Inflammatory macrophage treated with lipopolysaccharide for 4 hours (primary cell): ENCODE data around the gene FAM237A.
A peak's percentile ranks its signal among the peaks of the same experiment; 100 is the strongest.

Experiments used
- DNase-seq: peaks from one replicate; pipeline ENCODE4 v3.0.0-alpha.2; 2020

The FAM237A gene

DNA sequence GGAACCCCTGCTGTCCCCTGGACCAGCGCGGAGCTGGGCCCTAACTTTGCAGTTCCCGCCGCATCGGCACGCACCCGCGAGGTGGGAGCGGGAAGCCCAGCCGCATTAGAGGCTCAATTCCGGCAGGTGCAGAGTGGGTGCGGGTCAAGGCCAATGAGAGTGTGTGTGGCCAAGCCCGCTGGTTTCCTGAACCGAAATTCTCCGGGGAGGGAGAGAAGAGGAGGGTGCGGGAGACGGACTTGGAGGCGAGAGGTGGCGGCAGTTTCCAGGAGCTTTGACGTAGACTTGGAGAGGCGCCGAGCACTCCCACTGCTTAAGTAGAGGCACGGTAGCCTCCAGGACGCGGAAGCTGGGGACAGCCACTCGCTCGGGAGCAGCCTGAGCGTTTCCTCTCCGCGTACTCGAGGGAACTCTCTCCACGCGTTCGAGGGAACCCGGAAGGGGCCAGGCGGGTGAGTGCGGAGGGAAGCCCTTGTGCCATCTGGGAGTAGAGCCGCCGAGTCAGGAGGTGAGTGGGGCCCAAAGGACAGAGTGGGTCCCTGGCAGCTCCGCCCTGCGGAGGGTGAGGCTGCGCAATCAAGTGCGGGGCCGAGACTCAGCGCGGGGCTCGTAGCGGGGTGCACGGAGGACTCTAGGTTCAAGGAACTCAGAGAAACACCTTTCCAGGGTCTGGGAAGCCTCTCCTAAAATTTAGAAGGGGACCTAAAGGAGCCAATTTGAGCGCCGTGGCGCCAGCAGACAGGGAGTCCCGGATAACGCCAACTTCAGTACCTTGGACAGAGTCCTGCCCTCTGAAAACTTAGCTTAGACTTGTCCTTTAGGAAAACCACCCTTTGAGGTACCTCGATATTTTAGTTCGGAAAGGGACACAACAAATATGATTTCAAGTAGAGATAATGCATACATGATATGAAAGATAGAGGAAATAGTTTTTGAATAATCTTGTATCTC lies at the start of gene FAM237A:
TSS of gene FAM237A (plus strand) at position 413 of the 951 bp plus-strand sequence. CDS start 1,750 bp downstream, outside the sequence.
- DNase-seq, result peak; percentile 13

- no peak for DNase-seq
Measured at GRCh38 chr2:206597717-206598218, 44.5 kb upstream of the FAM237A start.

DNA sequence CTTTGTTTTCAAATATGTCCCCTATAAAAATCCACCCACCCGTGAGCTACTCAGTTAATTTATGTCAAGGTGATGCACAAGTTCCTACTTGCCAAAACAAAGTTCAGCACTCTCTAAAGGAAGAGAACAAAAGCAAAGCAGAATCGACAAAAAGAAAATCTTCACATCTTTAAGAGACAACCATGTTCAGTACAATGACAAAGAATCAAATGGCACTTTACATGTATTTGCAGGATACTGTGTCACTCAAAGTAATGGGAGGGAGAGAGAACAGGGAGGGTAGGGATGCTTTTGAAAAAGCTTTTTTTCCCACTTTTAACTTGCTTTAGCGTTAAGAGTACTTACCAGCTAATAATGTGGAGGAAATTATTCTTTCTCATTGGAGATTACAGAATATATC lies 39.0 kb upstream of the FAM237A start:
- no peak for DNase-seq

DNA sequence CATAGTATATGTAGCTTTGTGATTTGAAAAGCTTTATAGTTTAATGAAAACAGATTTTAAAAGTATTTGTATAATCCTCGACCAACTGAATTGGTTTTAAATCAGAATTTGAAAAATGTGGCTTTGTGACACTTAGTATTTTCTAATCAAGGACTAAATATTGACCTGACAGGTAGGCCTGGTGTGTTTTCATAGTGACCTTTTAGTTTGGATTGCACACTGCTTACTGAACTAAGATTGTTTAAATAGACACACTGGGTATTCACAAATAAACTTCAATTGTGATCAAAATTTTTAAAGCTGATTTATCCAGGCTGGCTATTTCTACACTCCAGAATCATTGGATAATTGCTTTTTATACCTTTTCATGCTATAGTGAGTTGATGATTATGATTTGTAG lies 31.8 kb upstream of the FAM237A start:
- no peak for DNase-seq

DNA sequence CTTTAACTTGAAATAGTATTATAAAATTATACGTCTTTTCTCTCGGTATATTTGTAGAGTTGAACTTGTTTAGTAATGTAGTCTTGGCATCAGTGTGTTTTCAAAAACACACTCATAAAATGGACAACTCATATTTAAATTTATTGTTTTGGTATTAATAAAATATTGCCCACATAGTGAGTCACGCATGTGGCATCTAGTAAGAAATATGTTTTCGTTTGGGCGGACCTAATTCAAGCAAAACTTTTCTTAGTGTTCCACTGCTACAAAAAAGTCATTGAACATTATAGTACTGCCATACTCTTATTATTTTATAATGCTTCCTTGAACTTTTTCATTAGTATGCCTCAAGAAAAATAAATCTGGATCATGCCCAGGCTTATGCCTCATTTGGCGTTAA lies 31.1 kb upstream of the FAM237A start:
- DNase-seq, result no peak

DNA sequence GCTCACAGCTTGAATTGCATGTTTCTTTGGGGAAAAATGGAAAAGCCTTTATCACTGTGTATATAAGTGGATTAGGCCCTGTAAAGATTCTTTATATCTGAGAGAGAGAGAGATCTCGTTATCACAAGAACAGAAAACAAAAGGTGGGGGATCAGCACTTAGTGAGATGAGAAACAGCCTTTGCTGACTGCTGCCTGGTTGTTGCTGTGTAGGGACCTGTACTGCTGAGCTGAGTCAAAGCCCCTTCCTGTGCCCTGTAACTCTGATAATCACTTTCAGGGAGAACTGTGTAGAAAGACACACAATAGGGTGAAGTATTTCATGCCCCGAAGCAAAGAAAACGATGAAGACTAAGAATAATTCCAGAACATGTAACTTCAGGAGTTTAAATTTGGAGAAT lies 30.6 kb upstream of the FAM237A start:
- no peak for DNase-seq

DNA sequence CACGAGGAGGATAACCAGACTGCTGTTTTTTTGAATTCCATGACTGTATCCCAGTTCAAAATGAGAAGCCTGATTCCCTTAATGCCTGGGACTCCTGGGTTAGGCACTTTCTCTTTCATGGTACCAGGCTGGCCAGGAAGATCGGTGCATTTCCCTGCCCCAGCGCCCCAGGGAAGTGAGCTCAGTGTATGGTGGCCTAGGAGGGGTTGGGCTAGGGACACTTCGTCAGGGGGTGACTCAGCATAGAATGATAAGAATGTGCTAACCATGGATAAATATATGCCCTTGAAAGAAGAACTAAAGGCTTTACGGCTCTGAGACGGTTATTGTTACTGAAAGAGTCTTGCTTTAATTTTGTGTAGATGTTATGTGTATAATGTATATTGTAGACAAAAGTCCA lies 27.5 kb upstream of the FAM237A start:
- no peak for DNase-seq

- DNase-seq, result no peak
Measured at GRCh38 chr2:206615417-206616089, 26.7 kb upstream of the FAM237A start.

- no peak for DNase-seq
Measured at GRCh38 chr2:206616151-206616550, 26.1 kb upstream of the FAM237A start.

DNA sequence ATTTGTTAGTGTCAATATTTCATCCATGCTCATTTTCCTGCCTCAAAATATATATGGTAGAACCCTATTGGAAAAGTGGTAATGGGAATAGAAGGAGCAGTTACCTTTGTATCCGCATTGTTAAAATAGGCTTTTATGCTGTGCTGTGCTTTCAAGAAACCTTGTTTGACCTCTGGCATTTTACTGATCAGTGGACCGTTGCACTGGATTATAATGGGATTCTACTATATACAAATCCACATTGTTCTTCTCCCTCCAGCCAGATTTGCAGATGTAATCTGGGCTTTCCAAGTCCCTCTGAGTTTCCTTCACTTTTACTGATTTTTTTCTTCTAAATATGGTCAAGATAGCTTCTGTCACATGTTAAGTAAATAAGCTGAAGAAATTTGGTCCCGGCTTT lies 23.3 kb upstream of the FAM237A start:
- no peak for DNase-seq

DNA sequence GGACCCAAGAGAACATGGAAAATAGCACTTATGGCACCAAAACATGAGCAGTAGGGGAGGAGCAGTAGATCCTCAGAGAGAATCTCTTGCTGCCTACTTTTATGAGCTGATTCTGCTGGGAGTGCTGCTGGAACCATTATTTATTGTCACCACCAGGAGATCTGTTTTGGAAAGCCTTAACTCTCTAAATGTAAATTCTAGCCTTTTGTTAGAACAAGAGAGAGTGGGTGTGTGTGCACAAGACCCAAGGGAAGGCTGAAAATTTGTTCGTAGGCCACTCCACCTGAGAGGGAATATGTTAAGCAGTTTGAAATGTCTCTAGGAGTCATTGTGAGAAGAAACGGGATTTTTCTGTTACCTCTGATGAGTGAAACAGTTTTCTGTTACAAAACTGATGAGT lies 16.2 kb upstream of the FAM237A start:
- DNase-seq, result no peak

DNA sequence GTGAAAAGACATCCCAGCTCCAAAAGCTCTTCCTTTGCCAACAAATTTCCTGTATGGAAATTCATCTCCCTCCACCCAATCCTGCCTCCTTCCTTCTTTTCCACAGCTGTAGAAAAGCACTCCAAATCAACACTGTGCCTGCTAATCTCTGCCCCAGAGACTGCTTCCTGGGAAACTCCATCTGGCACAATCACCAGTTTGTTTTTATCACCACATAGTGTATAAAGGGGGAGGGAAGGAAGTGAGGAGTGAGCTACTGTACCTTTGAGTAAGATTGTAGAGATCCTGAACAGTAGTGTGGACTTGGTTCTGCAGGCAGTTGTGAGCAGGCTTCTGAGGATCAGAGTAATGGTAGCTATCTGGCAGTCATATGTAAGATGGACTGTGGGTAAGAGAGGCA lies 14.7 kb upstream of the FAM237A start:
- no peak for DNase-seq

- no peak for DNase-seq
Measured at GRCh38 chr2:206631340-206631739, 10.9 kb upstream of the FAM237A start.

- DNase-seq, result no peak
Measured at GRCh38 chr2:206635015-206635414, 7.3 kb upstream of the FAM237A start.

DNA sequence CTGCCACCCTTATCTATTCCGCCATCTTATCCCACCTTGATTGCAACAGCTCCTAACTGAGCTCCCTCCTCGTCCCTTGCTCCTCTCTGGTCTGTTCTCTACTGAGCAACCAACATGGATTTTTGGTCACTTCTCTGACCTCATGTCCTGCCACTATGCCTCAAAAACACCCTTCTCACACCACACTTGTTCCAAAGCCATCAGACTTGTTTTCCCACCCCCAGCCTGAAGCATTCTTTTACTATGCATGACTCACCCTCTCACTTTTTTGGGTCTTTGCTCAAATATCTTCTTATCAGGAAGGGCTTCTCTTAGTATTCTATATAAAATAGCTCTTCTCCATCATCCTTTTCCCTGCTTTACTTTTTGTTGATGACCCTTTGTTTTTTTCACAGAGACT lies 2.7 kb upstream of the FAM237A start:
- DNase-seq, result no peak

DNA sequence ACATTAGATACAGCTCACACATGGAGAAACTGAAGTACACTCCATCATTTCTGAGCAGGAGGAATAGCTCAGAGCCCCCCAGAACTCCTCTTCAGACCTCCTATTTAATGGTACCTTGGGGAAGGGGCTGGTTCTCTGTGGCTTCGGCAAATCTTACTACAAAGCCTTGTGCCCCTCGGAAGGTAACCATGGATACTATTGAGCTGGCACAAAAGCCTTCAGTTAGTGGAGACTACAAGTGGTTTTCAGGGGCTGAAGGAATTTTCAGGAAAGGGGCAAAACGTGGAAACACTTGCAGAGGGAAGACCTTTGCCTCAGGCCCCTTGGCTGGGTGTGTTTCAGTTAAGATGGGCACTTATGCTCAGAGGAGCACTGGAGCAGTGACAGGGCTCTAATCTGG lies 1.1 kb upstream of the FAM237A start:
- no peak for DNase-seq

DNA sequence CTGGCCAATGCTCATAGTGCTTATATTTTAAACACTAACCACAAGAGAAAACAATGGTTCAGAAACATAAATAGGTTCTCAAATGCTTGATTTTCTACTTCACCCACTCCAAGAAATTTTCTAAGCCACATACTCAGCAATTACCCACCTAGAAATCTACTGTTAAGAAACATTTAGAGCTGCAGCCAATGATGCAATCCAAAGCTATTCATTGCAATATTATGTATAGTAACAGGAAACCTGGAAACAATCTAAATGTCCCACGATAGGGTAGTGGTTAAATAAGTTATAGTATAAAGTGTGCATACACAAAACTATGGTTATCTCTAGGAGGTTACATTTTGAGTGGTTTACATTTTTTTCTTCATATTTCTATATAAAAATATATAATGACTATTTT lies 5.7 kb downstream of the FAM237A start:
- no peak for DNase-seq

DNA sequence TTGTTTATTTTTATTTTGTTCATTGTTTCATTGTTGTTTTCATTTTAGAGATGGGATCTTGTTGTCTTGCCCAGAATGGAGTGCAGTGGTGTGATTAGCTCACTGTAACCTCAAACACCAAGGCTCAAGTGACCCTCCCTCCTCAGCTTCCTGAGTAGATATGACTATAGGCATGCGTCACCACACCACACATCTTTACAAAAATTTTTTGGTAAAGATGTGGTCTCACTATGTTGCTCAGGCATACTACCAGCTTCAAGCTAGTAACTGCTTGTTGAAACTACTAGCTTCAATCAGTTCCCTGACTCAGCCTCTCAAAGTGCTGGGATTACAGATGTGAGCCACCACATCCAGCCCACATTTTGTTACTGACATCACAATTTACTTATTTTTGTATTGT lies 14.8 kb downstream of the FAM237A start:
- no peak for DNase-seq

DNA sequence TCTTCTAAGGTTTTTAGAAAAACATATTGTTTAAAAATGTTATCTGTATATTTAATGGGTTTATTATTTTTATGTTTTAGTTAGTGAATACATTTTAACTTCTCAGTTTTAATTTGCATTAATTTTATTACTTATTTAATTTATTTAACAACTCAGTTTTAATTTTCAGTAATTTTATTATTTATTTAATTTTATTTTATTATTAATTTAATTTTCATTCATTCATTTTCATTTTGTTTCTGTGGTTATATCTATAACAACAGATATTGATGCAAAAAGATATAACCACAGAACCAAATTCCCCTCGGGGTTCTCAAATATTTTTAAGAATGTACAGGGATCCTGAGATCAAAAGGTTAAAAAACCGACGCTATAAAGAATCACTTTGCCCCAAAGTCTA lies 23.0 kb downstream of the FAM237A start:
- DNase-seq, result no peak

GRCh38 chr2:206670531-206671319 lies 28.4 kb downstream of the FAM237A start:
- no peak for DNase-seq

DNA sequence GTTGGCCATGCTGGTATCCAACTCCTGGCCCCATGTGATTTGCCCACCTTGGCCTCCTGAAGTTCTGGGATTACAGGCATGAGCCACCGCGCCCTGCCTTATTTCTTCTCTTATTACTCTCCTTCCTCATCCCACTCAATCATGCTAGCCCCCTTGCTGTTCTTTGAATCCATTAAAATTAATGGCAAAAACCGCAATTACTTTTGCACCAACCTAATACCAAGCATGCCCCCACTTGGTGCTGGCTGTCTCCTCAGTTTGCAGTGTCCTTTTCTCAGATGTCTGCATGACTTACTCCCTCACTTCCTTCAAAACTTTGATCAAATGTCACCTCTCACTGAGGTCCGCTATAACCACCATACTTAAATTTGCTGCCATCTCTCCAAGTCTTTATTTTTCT lies 41.3 kb downstream of the FAM237A start:
- DNase-seq, result no peak

GRCh38 chr2:206688453-206688852 lies 46.2 kb downstream of the FAM237A start:
- no peak for DNase-seq

DNA sequence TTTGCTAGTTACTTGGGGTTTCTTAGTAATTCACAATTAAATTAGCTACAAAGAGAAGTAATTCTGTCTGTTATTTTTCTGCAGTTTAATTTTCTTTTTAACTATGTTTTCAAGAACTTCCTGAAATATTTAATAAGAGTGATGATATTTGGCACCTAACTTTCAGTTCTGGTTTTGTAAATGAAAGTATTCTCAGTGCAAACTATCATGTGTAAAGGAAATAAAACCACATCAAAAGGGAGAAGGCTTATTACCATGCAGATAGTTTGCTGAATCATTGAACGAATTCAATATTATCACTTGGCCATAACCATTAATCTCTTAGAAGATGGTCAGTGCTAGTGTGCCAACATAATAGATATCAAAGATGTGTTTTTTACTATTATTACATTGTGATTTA lies 46.7 kb downstream of the FAM237A start:
- no peak for DNase-seq
